Measurements from ENCODE around the gene EHHADH. TPM values are rescaled to one million over a fixed set of nuclear protein-coding genes. Genes with fewer than 3 reads are reported as not detected.

The EHHADH gene
- total RNA-seq, 1 donor from 2014 or later: 3.6 TPM

DNA sequence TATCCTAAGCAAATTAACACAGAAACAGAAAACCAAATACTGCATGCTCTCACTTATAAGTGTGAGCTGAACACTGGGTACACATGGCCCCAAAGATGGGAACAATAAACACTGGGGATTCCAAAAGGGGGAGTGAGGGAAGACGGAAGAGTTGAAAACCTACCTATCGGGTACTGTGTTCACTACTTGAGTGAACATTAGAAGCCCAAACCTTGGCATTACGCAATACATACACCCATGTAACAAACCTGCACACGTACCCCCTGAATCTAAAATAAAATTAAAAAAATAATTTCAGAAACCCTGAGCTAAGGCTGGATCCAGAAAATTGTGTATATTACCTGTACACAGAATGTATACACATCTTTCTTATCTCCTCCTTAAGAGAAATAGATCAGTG is 58.2 kb downstream of the EHHADH start:
- no peak overlapping the region for H3K27ac ChIP-seq
- no peaks in the 10 kb centered on the region for H3K4me1 Mint-ChIP-seq
- H3K4me3 ChIP-seq: no peak overlapping the region
- no peaks in the 10 kb centered on the region for H3F3A ChIP-seq (ENCODE audit: low read depth)
- no peak overlapping the region for H3K4me2 ChIP-seq
- no peaks in the 10 kb centered on the region for H3K36me3 ChIP-seq
- peaks cover 4% of the 10 kb centered on the region for H3K9me3 Mint-ChIP-seq
- DNase-seq (ENCODE audit: low spot score): no peak
- no peaks in the 10 kb centered on the region for H3K79me2 ChIP-seq (ENCODE audit: low read depth)
- no peaks in the 10 kb centered on the region for H3K4me1 ChIP-seq
- no peak overlapping the region for H3K27ac Mint-ChIP-seq
- no peak overlapping the region for H3K9ac ChIP-seq
- TF ChIP-seq, protein P1, sequence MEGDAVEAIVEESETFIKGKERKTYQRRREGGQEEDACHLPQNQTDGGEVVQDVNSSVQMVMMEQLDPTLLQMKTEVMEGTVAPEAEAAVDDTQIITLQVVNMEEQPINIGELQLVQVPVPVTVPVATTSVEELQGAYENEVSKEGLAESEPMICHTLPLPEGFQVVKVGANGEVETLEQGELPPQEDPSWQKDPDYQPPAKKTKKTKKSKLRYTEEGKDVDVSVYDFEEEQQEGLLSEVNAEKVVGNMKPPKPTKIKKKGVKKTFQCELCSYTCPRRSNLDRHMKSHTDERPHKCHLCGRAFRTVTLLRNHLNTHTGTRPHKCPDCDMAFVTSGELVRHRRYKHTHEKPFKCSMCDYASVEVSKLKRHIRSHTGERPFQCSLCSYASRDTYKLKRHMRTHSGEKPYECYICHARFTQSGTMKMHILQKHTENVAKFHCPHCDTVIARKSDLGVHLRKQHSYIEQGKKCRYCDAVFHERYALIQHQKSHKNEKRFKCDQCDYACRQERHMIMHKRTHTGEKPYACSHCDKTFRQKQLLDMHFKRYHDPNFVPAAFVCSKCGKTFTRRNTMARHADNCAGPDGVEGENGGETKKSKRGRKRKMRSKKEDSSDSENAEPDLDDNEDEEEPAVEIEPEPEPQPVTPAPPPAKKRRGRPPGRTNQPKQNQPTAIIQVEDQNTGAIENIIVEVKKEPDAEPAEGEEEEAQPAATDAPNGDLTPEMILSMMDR (IDR thresholded peaks at IDR 0.05): no peak
- TF ChIP-seq EZH2phosphoT487 (IDR thresholded peaks at IDR 0.05) (no peak), EZH2 (IDR thresholded peaks at IDR 0.05) (no peak)
- H3K27me3 Mint-ChIP-seq (ENCODE audit: insufficient read depth, low read depth): no peaks in the 10 kb centered on the region
- peaks cover 2% of the 10 kb centered on the region for H3K36me3 Mint-ChIP-seq
- no peaks in the 10 kb centered on the region for H3K9me3 ChIP-seq (ENCODE audit: low read depth)
- H3K4me3 Mint-ChIP-seq: no peak overlapping the region
- no peaks in the 10 kb centered on the region for H4K20me1 ChIP-seq (ENCODE audit: low read depth)
- no peaks in the 10 kb centered on the region for H3K27me3 ChIP-seq
- no peak overlapping the region for H2AFZ ChIP-seq (replicated peaks)

DNA sequence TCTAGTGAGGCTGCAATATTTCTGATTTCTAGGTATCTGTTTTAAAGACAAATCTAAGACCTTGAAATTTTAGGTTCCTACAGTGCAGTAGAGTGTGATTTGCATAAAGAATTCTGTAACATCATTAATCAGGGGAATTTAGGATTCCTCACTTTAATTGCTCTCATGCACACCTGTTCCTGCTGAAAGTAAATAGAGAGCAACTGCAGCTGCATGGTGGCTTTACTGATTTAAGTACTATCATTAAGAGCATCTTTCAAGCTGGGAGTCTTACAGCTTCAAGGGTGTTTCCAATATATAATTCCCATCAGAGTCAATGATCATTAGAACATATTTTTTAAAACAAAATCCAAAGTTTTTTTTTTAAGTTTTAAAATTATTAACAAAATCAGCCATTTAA is 65.0 kb downstream of the EHHADH start:
- Histone ChIP-seq H3K9me3 (ENCODE audit: low read depth) (no peaks in the 10 kb centered on the region), H3K27me3 (no peaks in the 10 kb centered on the region), H3K27ac (no peak overlapping the region), H3K4me1 (no peaks in the 10 kb centered on the region), H2AFZ (replicated peaks) (no peak overlapping the region), H3K4me2 (no peak overlapping the region), H3K4me3 (no peak overlapping the region), H3K36me3 (no peaks in the 10 kb centered on the region), H3F3A (ENCODE audit: low read depth) (no peaks in the 10 kb centered on the region), H3K9ac (no peak overlapping the region), H3K79me2 (ENCODE audit: low read depth) (no peaks in the 10 kb centered on the region), H4K20me1 (ENCODE audit: low read depth) (no peaks in the 10 kb centered on the region)
- no peaks in the 10 kb centered on the region for H3K9me3 Mint-ChIP-seq
- H3K27ac Mint-ChIP-seq: no peak overlapping the region
- H3K27me3 Mint-ChIP-seq (ENCODE audit: insufficient read depth, low read depth): no peaks in the 10 kb centered on the region
- no peaks in the 10 kb centered on the region for H3K4me1 Mint-ChIP-seq
- H3K4me3 Mint-ChIP-seq: no peak overlapping the region
- peaks cover 2% of the 10 kb centered on the region for H3K36me3 Mint-ChIP-seq
- no peak for DNase-seq (ENCODE audit: low spot score)
- TF ChIP-seq EZH2phosphoT487 (IDR thresholded peaks at IDR 0.05): no peak
- TF ChIP-seq, protein P1 (IDR thresholded peaks at IDR 0.05): no peak
- TF ChIP-seq EZH2 (IDR thresholded peaks at IDR 0.05): no peak

DNA sequence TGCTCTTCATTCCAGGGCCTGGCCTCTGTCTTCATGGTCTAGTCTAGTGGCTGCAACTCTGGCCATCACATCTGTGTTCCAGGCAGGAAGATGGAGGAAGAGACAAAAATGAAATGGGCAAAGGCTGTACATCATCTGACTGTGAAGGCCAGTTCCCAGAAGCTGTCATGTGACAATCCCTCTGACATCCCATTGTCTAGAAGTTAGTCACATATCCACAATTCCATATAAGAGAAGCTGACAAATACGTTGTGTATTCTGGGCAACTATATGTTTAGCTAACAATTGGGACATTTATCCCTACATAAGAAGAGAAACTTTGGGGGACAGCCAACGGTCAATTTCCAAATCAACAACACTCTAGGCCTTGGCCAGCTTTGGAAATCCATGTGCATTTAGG is 66.5 kb downstream of the EHHADH start:
- TF ChIP-seq, protein P1 (IDR thresholded peaks at IDR 0.05): no peak
- TF ChIP-seq EZH2 (IDR thresholded peaks at IDR 0.05) (no peak), EZH2phosphoT487 (IDR thresholded peaks at IDR 0.05) (no peak)
- no peaks in the 10 kb centered on the region for H3K36me3 ChIP-seq
- no peaks in the 10 kb centered on the region for H3K27me3 ChIP-seq
- Mint-ChIP-seq H3K36me3 (no peaks in the 10 kb centered on the region), H3K4me1 (no peaks in the 10 kb centered on the region), H3K27ac (no peak overlapping the region), H3K4me3 (no peak overlapping the region), H3K27me3 (ENCODE audit: insufficient read depth, low read depth) (no peaks in the 10 kb centered on the region), H3K9me3 (no peaks in the 10 kb centered on the region)
- DNase-seq (ENCODE audit: low spot score): no peak
- H3F3A ChIP-seq (ENCODE audit: low read depth): no peaks in the 10 kb centered on the region
- H4K20me1 ChIP-seq (ENCODE audit: low read depth): no peaks in the 10 kb centered on the region
- no peak overlapping the region for H2AFZ ChIP-seq (replicated peaks)
- no peak overlapping the region for H3K27ac ChIP-seq
- no peaks in the 10 kb centered on the region for H3K79me2 ChIP-seq (ENCODE audit: low read depth)
- H3K9ac ChIP-seq: no peak overlapping the region
- H3K4me2 ChIP-seq: no peak overlapping the region
- H3K9me3 ChIP-seq (ENCODE audit: low read depth): no peaks in the 10 kb centered on the region
- H3K4me1 ChIP-seq: no peaks in the 10 kb centered on the region
- no peak overlapping the region for H3K4me3 ChIP-seq
